HG03060 (cell line): Measurements from ENCODE around the gene BCL2L15.

Source experiments
- ATAC-seq: cut with Tn5 transposase; IDR thresholded peaks from one replicate; pipeline ENCODE4 v1.9.1; 2021; ENCODE audit warnings: low read depth, moderate number of reproducible peaks; ENCODE audit not compliant: unreplicated experiment

BCL2L15 gene

DNA sequence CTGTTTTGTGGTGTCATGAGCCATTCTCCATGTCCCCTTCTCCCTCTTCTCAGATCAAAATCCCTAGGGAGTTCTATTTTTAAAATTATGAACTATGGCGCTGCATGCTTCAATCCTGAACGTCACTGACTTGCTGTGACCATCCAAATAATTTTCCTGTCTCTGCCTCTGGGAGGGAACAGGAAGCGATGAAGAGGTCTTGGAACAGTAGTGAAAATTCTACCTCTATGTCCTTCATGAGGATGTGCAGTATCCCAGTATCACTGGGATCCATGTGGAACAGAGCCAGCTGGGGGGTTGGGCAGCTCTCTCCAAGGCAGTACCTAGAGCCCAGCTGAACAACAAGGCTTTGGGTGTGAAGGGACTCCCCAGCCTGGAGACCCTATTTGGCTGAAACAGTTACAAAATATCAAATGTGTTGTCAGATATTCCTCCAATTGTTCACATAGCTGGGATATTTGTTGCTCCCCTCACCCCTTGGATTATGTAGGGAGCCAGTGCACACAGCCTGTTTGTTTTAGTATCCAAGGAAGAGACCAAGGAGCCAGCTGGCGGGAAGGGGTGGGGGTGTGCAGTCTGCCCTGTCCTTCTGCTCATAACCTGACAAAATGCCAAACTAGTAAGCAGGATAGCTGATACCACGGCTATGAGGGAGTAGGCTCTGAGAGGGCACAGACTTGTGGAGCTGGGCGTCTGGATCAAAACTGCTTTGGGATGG is 25.4 kb upstream of the BCL2L15 start:
- no peak for ATAC-seq

DNA sequence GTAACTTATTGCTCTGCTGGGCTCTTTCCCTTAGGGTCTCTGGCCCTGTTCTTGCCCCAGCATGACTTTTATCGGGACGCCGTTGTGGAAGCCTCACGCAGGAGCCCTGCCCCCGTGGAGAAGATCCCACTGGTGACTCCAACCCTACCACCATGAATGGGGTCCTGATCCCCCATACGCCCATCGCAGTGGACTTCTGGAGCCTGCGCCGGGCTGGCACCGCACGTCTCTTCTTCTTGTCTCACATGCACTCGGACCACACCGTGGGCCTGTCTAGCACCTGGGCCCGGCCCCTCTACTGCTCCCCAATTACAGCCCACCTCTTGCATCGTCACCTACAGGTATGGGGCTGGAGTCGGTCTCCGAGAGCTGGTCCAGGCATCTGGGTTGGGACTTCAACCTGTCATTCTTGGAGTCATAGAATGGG is 18.1 kb upstream of the BCL2L15 start:
- no peak for ATAC-seq

DNA sequence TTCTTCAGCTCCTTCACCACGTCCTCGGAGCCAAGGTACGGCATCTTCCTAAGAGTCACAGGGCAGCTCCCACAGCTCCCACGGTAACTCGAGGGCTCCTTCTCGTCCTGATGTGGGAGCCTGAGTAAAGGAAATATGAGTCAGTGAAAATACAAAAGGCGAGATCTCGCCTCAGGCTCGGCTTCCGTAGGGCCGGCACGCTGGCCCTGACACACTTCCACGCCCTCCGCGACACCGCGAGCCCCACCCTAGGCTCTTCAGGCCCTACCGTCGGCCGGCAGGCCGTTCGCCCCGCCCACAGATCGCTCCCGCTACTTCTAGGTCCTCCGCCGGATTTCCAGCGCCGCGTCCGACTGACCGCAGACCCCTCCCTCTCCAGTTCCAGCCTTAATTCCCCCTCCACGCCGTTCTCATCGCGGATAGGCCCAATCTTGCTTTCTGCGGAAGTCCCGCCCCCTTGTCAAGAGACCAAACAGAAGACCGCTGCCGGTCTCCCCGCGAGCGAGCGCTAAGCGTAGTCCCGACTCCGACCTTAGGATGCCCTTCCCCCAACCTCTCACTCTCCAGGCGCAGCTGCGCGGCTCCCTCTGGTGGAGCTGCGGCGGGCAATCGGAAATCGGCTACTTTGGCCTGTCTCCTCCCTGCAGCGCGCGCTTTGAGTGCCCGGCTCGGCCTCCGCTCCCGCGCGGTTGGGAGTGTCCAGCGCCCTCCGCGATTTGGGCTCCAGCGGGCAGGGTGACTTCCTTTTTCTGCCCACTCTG is 17.5 kb upstream of the BCL2L15 start, which contains the start of the genes AP4B1 and DCLRE1B:
AP4B1 (minus strand) TSS at position 126 of the 761 bp plus-strand sequence; CDS start at position 44, 82 bp downstream.
DCLRE1B (plus strand) TSS at position 653 of the 761 bp plus-strand sequence. CDS start 261 bp downstream, outside the sequence.
- peak; percentile 76 for ATAC-seq

DNA sequence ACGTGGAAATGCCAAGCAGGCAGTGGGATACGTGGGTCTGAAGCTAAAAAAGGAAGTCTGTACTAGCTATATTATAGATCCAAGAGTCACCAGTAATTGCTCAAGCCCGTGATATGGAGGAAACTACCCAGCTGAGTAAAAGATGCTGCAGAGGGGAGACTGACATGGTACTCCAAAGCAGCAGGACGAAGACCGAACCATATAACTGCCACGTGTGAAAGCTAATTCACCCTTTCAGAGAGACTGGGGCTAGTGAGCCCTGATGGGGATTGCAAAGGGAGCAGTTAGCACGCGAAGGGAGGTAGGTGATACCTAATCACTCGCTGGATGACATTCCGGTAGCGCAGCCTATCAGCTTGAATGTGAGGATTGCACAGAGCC is 16.9 kb upstream of the BCL2L15 start:
- no peak for ATAC-seq

DNA sequence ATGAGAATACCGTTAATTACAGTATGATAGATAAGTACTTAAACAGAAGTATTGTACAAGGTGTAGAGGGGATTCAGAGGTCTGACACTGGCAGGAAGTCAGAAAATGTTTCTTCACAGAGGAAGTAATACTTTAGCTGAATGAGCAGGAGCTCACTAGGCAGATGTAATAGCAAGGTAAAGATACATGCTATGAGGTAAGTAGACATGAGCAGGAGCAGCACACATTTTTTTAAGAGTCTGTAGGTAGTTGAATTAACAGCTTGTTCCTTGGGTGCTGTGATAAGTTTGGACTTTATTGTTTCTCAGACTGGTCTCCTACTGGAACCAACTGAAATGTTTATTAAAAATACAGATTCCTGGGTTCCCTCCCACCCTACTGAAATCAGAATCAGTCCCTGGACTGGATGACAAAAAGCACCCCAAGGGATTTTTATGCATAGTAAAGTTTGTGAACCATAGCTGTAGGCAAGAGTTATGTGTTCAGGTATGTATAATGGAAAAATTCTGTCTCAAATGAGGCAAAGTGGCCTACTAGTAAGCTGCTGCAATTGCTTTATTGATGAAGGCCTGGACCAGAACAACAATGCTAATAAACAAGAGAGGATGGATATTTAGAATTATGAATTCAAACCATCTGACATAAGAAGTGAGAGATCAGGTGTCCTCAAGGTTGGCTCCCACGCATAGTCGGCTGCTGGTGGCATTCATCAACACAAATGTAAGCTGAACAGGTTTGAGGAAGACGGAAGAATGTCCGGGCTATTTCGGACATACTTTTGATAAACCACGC is 16.3 kb upstream of the BCL2L15 start:
- ATAC-seq = no peak

DNA sequence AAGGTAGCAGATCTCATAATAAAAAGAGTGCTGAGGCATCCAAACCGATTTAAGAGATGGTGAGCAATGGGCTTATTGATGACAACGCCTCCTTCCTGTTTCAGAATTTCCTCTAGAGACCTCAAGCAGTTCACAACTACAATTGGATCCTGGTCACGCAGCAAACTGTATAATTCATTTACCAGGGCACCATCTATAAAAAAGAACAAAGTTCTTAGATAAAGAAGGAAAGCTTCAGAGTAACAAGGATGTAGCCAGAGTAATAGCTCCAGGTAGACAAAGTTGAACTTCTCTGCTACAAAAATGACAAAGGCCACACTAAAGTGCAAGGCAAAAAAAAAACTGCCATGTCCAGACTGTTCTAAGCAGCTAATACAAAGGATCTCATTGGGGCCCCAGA is 13.8 kb upstream of the BCL2L15 start:
- ATAC-seq = no peak

DNA sequence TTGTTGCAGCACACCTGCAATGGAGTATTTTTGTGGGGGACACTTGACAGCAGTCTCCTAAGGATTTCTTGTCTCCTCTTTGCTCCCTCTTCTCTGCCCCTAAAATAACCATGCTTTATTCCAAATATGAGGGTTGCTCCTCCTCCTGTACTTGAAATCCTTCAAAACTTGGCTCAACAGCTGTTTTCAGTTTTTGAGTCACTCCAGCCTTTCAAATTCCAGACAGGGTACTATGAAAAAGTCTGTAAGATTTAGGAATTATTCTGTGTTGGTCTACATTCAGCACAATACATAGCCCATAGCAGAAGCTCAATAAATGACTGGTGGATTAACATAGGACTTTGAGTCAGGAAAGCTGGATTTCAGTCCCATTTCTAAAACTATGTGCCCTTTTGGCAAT is 11.7 kb upstream of the BCL2L15 start:
- ATAC-seq = no peak

DNA sequence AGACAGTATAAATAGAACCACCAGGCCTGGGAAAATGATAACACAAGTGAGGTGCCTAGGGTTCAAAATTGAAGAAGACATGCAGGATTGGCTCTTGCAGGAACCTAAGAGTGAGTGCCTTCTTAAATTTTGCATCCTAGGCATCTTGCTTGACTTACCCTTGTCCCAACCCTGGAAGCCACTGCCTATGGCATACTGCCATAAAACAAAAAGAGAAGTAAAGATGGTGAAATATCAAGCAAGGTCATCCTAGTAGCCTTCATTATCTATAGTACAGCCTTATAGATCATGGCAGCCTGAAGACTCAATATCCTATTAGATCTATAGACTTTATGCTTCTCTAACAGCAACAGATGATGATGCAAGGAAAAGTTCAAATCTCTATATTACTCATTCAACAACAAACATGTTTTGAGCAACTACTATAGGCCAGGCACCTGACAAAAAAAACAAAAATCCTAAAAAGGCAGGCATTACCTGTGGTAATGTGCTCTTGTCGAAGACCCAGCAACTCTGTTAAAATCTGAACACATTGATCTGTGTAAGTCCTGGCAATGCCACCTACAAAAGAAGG is 10.9 kb upstream of the BCL2L15 start:
- ATAC-seq = no peak

DNA sequence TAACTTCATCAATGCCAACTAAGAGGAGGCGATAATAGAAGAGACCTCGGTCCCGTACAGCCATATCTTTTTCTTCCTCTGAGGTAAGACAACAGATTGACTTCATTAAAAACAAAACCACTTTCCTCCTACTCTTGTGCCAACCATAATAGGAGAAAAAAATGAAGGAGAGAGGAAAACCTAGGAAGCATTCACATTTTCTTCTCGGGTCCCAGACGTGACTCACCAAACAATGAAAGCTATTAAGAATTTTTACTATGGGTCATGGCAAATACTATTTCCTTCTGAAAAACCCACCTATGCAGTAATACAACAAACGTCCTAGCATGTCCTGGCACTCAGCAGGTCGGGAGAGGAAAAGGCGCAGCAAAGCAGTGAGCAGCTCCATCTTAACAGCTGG is 8.6 kb upstream of the BCL2L15 start:
- ATAC-seq = no peak

DNA sequence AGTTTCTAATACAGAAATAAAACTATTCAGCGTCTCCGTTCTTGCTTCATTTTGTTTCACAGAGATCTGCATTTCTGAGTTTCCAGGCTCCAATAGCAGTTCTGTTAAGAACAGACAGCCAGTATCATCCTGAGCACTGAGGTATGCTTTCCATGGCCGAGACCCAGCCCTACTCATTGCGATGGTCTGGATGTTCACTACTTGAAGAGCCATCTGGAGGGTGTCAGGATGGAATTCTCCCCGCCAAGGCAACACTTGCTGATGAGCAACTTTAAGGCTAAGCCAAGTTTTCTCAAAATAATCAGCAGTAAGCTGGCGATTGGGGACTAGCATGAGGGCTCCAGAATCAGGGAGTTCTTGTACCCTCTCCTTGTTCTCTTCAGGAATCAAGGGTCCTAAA is 7.7 kb upstream of the BCL2L15 start:
- ATAC-seq = no peak

DNA sequence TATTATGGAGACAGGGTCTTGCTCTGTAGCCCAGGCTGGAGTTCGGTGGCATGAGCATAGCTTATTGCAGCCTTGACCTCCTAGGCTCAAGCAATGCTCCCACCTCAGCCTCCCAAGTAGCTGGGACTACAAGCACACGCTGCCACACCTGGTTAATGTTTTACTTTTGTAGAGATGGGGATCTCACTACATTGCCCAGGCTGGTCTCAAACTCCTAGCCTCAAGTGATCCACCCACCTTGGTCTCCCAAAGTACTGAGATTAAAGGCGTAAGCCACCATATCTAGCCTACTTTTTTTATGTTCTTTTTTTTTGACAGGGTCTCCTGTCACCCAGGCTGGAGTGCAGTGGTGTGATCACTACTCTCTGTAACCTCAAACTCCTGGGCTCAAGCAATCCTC is 5.9 kb upstream of the BCL2L15 start:
- no peak for ATAC-seq

DNA sequence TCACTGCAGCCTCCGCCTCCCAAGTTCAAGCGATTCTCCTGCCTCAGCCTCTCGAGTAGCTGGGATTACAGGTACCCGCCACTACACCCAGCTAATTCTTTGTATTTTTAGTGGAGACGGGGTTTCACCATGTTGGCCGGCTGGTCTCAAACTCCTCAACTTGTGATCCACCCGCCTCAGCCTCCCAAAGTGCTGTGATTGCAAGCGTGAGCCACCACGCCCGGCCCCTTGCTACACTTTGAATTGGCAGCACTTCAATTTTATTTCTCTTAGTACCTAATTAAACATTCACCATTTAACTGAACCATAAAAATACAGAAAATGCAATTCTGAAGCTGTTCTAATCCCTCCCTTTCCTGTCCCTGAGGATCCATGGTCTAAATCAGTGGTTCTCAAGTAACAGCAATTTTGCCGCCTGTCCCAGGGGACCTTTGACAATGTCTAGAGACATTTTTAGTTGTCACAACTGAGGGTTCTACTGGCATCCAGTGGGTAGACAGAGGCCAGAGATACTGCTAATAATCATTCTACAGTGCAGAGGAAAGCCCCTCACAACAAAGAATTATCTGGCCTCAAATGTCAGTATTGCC is 4.3 kb upstream of the BCL2L15 start:
- no peak for ATAC-seq

DNA sequence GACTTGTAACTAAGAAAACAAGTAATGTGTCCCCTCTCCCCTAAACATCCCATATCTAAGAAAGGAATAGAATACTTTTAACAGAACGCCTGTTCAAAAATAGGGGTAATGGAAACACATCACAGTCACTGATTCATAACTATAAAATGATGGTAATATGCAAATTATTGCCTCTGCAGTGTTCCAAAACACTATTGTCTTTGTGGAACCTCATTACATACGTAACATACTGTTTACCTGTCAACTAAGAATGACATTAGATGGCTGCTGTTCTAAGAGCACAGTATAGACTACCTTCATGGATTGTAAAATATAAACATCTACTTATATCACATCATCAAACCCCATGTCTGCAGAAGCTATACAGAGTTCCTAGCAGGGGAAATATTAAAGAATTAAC is 3.4 kb upstream of the BCL2L15 start:
- ATAC-seq = no peak

DNA sequence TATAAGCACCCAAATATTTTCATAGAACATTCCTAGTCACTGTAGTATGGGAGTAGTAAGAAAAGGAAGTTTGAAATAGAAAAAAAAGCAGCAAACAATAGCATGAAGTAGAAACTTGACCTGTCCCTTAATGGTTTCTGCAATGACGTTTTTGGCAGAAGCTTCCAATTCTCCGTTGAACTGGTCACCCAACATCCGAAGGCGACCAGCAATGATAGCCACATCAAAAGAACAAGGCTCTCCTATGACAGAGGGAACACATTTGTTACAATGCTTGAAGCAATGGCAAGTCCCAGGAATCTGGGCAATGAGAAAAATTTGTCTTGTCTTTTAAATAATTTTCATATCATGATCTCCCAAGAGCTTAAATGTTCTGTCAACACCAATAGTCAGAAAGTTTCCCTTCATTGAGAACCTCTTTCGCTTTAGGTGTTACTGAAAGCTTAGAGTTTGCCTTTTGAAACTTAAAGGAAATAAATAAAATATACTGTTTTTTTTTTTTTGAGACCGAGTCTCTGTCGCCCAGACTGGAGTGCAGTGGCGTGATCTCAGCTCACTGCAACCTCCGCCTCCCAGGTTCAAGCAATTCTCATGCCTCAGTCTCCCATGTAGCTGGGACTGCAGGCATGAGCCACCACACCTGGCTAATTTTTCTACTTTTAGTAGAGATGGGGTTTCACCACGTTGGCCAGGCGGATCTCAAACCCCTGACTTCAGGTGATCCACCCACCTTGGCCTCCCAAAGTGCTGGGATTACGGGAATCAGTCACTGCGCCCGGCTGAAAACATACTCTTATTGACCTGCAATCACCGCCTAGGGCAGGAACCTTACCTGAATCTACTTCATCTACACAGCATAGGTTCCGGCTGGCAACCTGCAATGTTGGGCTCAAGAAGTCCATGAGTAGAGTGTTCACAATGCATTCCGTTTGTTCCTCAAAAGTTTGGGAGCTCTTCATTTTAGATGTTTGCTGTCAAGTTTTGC is 672 bp downstream of the BCL2L15 start:
- no peak for ATAC-seq

DNA sequence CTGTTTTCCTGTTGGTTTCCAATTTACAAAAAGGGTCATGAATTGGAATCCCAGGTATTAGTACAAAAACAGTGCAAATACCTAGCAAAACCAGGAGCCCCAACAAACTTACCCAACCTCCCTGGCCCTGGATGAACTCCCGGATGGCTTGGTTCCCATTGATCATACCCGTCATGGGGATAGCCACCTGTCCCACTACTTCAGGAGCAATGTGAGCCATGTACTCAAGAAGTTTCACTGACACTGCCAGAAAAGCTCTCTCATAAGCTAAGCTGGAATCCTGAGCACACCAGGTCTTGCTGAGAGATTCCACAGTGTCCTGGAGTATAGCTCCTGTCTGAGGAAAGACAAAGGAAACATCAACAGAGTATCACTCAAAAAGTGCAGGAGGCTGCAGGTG is 5.7 kb downstream of the BCL2L15 start:
- no peak for ATAC-seq

DNA sequence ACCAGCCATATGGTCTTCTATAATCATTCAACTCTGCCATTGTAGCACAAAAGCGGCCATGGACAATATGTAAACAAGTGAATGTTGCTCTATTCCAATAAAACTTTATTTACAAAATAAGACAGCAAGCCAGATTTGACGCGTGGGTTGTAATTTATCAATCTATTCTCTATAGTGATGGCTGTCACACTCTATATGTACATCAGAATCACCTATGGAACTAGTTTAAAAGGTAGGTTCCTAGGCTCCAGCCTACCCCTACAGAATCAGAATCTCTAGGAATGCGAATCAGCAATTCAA is 7.7 kb downstream of the BCL2L15 start:
- no peak for ATAC-seq

DNA sequence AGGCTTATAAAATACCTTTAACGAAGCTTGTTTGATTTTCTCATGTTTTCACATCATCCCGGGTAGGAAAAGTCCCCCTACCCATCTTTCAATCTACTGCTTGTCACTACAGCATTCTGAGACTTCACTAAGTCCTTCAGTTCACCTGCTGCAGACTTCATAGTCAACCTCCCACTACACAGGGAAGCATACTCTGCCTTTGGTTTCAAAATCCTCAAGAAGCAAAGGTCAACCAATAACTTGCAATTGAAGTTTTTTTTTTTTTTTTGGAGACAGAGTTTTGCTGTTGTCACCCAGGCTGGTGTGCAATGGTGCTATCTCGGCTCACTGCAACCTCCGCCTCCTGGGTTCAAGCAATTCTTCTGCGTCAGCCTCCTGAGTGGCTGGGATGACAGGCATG is 11.2 kb downstream of the BCL2L15 start:
- ATAC-seq = no peak

DNA sequence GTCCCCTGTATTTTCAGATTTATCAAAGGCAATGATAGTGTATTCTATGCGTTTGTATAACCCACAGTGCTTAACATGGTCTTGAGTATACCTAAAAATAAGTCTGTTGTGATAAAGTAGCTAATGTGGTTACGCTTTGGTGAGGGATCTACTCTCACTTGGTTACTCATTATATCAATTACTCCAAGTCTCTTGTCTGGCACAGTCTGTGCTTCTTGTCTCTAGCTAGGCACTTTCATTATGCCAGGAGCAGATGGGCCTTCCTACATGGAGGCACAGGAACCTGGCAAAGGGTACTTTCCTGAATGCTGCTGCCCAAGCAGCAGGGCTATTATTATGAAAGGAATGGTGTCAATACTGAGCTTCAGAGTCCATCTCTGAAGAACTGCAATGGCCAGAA is 11.7 kb downstream of the BCL2L15 start:
- peak; percentile 31 for ATAC-seq
